Activated CD4-positive, alpha-beta T cell treated with anti-CD3 and anti-CD28 coated beads, Interleukin-2, Interleukin-6, amounts not matched to agents 100 ng/mL and 50 ng/mL, durations not matched to agents 16 hours and 8 hours (primary cell): ENCODE measurements around the gene CXCR5.
"Not testable (repeated sequence)": the region's sequence is repeated elsewhere in the genome, so short reads cannot be mapped to it uniquely, and the experiment has no call there.

Source experiments
- DNase-seq: peaks from one replicate; pipeline ENCODE4 v3.0.0-alpha.2; 2020

Gene CXCR5, protein sequence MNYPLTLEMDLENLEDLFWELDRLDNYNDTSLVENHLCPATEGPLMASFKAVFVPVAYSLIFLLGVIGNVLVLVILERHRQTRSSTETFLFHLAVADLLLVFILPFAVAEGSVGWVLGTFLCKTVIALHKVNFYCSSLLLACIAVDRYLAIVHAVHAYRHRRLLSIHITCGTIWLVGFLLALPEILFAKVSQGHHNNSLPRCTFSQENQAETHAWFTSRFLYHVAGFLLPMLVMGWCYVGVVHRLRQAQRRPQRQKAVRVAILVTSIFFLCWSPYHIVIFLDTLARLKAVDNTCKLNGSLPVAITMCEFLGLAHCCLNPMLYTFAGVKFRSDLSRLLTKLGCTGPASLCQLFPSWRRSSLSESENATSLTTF

GRCh38 chr11:118883368-118884071 is at the start of gene CXCR5:
Gene CXCR5 (plus strand): TSS chr11:118883892. CDS start chr11:118883942, 50 bp downstream.
- DNase-seq, result peak; percentile 60

GRCh38 chr11:118834427-118835028 is 49.2 kb upstream of the CXCR5 start:
- DNase-seq, result peak; percentile 30

DNA sequence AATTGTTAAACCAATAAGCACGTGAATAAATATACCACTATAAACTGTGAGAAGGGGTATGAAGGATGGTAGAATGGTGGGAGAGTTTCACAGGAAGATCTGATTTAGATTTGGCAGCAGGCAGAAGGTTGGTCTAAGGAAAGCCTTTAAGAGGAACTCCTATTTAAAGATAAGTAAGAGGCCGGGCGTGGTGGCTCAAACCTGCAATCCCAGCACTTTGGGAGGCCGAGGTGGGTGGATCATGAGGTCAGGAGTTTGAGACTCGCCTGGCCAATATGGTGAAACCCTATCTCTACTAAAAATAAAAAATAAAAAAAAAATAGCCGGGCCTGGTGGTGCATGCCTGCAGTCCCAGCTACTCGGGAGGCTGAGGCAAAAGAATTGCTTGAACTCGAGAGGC is 45.8 kb upstream of the CXCR5 start:
- DNase-seq, result no peak

DNA sequence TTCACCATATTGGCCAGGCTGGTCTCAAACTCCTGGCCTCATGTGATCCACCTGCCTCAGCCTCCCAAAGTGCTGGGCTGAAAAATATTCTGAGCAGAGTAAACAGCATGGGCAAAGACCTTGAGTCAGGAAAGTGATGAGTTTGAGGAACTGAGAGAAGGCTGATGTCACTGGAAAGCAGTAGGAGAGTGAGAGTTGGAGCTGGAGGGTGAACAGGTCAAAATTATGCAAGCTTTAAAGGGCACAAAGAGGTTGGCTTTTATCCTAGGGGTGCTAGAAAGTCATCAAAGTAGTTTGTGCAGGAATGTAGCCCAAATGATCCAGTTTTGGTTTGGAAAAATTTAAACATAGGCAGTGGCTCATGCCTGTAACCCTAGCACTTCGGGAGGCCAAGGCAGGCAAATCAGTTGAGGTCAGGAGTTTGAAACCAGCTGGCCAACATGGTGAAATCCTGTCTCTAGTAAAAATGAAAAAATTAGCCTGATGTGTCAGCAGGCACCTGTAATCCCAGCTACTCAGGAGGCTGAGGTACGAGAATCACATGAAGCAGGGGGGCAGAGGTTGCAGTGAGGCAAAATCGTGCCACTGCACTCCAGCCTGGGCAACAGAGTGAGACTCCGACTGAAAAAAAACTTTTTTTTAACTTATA is 44.7 kb upstream of the CXCR5 start:
- no peak for DNase-seq

DNA sequence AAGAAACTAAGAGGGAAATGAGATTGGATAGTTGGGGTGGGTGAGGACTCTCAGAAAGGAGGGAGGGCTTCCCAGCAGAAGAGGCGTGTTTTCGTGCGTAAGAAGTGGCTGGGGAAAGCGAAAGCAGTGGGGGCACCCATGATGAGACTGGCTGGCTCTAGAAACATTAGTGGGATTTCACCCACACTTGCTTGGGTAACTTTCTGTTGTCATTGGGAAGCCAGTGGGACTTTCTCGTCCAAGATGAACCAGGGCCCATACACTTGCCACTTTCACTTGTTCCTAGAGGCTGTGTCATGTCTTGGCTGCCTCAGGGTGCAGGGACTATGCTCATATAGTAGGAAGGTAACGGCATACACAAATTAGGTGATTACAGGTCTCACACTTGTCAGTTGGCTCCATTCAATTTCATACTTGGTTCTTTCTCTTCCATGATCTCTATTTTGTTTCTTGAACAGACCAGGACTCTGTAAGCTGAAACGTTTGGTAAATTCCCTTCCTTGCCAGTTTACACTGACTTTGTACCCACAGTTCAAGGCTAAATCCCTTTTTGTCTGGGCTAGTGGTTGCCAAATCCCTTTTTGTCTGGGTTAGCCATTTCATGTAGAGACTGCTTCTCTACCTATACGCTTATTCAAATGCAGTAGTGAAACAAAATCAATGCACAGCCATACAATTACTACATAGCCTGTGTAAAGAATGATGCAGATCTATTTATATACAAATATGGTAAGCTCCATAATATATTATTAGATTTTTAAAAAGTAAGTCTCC is 42.0 kb upstream of the CXCR5 start:
- peak; percentile 46 for DNase-seq

GRCh38 chr11:118842369-118842768 is 41.3 kb upstream of the CXCR5 start:
- DNase-seq, result no peak

- not testable (repeated sequence) for DNase-seq
Measured at GRCh38 chr11:118842843-118843242, 40.8 kb upstream of the CXCR5 start.

- no peak for DNase-seq
Measured at GRCh38 chr11:118843565-118843964, 40.1 kb upstream of the CXCR5 start.

DNA sequence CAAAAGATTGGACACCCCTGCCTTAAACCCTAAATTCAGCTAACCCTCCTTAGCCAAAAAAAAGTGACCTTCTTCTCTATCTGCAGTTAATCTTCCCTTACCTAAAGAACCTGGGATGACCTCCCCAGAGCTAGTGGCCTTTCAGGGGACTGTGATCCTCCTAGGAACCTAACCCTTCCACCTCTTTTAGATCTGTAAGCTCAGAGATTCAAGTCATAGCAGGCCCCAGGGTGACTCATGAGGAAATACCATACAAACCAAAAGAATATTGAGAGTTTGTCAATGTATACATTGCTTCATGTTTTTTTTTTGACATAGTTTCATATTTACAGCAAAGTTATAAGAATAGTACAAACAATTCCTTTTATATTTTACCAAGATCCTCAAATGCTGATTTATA is 38.3 kb upstream of the CXCR5 start:
- DNase-seq, result peak; percentile 70

GRCh38 chr11:118846181-118846935 is 37.3 kb upstream of the CXCR5 start:
- DNase-seq, result no peak

DNA sequence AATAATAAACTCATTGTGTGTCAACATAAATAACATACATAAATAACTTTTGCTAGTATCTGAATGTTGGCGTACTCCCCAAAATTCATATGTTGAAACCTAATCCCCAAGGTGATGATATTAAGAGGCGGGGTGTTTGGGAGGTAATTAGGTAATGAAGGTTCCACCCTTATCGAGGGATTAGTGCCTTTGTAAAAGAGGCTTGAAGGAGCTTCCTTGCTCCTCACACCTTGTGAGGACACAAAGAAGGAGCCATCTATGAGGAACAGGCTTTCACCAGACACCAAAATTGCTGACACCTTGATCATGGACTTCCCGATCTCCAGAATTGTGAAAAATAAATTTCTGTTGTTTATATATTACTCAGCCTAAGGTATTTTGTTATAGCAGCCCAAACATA is 33.9 kb upstream of the CXCR5 start:
- no peak for DNase-seq

DNA sequence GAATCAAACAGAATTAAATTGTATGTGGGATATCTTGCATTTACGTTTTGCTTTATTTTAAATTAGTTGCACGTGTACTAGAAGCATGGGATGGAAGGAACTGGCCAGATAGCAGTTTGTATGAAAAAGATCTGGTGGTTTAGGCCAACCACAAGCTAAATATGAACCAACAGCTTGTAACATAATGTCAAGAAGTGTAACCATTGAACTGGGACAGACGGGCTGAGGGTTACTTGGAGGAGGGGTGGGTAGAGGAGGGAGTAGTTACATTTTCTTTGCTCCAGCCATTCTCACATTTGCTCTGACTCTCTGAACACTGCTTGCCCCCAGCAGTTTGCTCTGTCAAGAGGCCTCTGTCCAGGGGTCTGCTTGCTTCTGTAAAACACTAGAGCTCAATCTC is 31.7 kb upstream of the CXCR5 start:
- DNase-seq, result no peak

- no peak for DNase-seq
Measured at GRCh38 chr11:118853678-118854077, 30.0 kb upstream of the CXCR5 start.

DNA sequence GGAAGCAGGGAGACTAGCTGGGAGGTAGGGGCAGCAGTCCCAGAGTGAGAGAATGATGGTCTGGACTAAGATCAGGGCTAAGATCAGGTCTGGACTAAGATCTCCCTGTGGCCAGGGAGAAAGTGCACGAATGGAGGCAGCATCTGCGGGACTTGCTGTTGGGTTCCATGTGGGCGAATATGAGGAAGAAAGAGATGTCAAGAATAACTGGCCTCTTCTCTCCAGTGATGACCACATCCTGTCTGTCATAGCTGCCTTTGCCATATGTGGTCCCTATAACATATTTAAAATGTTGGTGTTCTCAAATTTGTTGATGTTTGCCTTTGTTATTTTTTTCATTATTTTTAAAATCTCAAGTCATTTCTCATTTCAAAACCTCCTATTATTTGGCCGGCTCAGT is 27.4 kb upstream of the CXCR5 start:
- no peak for DNase-seq

GRCh38 chr11:118857385-118857784 is 26.3 kb upstream of the CXCR5 start:
- DNase-seq, result no peak

DNA sequence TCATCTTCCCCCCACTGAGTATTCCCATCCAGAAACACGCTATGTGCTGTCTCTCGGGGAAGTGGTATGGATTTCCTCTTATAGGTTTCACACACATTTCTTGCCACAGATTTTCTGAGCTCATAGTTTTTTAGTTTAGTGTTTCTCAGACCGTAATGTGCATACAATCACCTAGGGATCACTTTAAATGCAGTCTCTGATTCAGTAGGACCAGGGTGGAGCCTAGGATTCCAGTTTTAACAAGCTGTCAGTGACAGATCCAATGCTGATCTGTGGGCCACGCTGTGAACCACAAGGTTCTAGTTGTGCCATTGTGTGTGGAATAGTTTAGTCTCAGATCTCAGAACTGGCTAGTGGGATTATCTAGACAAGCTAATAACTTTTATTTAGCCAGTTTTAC is 23.7 kb upstream of the CXCR5 start:
- DNase-seq, result no peak

DNA sequence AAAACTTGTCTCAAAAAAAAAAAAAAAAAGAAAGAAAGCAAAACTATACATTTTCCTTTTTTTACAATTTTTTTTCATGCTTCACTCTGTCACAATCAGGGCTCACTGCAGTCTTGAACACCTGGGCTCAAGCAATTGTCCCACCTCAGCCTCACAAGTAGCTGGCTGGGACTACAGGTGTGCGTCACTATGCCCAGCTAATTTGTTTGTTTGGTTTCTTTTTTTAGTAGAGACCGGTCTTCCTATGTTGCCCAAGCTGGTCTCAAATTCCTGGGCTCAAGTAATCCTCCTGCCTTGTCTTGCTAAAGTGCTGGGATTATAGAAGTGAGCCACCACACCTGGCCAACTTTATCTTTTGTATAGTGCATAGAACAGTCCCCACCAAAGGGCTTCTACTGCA is 15.0 kb upstream of the CXCR5 start:
- DNase-seq, result no peak

DNA sequence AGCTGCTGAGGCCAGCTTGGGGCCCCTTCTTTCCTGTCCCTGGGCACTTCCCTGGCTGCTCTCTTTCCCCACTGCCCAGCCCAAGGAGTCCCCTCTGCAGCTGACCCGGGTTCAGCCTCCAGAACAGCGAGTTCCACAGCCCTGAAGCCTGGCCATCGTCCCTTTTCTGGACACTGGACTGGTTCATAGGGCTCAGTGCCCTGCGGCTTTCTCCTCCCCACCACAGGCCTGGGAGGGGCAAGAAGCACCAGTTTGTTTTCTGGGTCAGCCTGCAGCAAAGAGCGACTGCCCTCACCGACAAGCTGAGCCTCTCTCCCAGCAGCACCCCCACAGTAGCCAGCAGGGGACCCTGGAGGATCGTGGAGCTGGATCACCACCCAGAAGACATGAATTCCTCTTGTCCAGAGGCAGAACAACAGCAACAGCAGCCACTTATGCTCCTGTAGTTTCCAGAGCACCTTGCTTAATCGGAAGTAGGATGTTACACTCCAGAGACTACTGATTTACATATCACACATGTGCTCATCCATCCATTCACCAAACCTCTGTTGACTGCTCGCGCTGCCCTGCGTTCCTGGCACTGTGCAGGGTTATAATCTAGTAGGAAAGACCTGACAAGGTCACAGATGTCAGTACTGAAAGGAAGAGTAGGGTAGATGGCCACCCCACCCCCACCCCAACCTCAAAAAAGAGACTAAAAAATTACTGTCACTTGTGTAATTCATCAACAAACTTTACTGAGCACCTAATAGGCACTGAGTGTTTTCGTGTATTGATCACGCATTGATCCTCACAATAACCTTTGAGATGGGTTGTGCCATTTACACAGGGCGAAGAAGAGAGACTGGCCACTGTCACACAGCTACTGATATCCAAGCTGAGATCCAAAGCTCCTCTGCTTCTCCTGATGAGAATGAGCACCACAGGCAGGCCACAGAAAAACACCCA is 13.0 kb upstream of the CXCR5 start:
- peak; percentile 57 for DNase-seq

- peak; percentile 81 for DNase-seq
Measured at GRCh38 chr11:118872403-118872821, 11.3 kb upstream of the CXCR5 start.

GRCh38 chr11:118873804-118874203 is 9.9 kb upstream of the CXCR5 start:
- DNase-seq, result no peak

DNA sequence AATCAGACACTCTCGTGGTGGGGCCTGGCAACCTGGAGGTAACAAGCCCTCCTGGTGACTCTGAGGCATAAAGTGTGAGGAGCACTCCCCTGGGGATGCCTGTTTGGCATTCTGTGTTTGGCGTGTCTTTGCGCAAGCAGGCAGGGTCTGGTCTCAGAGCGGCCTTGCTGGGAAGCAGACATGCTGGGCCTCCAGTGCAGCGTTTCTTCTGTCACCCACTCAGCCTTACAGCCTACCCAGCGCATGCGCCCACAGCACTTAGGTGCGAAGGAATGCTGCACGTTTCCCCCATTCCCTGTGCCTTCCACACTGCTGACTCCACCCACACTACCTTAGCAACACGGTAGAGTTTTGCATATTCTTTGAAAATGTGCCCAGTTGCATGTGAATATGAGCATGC is 7.4 kb upstream of the CXCR5 start:
- DNase-seq, result no peak
